ENCODE measurements around the gene DLGAP5.

Gene DLGAP5

DNA sequence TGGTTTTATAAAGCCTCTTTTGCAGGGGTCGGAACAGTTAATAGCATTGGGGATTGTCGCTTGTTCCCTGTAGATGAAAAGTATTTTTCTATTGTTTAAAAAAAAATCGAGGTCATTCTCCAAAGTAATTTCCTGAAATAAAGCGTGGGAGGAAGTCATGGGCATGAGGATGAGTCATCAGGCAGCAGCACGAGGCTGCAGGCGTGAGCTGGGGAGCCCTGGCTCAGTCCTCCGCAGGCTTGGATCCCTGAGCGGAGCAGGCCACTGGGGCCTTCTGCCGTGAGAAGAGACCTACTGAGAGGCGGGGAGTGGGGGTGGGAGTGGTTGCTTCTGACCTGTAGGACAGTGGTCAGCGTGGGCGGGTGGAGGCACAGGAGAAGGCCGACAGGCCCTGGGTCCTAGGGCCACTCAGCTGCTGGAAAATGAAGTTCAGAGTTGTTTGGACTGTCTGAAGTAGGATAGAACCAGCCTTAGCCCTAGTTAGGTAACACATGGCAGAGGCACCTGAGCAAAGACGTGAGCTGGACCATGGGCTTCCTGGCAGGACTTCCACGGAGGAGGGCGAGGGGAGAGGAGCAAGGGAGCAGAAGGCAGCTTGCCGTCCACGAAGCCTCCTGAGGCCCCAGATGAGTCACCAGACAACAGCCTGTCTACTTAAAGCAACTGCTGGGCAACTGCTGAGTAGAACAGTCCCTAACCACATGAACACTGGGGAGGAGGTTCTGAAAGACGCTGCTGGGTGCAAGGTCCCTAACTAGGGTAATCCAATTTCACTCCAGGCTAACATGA lies 83.4 kb downstream of the DLGAP5 start:
- no peak for TF ChIP-seq ZFX (IDR thresholded peaks at IDR 0.05)
- TF ChIP-seq, protein P1, sequence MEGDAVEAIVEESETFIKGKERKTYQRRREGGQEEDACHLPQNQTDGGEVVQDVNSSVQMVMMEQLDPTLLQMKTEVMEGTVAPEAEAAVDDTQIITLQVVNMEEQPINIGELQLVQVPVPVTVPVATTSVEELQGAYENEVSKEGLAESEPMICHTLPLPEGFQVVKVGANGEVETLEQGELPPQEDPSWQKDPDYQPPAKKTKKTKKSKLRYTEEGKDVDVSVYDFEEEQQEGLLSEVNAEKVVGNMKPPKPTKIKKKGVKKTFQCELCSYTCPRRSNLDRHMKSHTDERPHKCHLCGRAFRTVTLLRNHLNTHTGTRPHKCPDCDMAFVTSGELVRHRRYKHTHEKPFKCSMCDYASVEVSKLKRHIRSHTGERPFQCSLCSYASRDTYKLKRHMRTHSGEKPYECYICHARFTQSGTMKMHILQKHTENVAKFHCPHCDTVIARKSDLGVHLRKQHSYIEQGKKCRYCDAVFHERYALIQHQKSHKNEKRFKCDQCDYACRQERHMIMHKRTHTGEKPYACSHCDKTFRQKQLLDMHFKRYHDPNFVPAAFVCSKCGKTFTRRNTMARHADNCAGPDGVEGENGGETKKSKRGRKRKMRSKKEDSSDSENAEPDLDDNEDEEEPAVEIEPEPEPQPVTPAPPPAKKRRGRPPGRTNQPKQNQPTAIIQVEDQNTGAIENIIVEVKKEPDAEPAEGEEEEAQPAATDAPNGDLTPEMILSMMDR (conservative IDR thresholded peaks at IDR 0.05): no peak
- no peak overlapping the region; the same call in 1 of the 2 replicates for H3K27ac ChIP-seq

GRCh38 chr14:55105991-55106390 lies 85.4 kb downstream of the DLGAP5 start:
- no peak overlapping the region for H3K27ac ChIP-seq
- TF ChIP-seq, protein P1 (conservative IDR thresholded peaks at IDR 0.05): no peak
- TF ChIP-seq ZFX (IDR thresholded peaks at IDR 0.05): no peak

GRCh38 chr14:55103971-55104954 lies 87.1 kb downstream of the DLGAP5 start:
- no peak for TF ChIP-seq ZFX (IDR thresholded peaks at IDR 0.05)
- TF ChIP-seq, protein P1 (conservative IDR thresholded peaks at IDR 0.05): no peak

GRCh38 chr14:55103005-55103640 lies 88.3 kb downstream of the DLGAP5 start:
- TF ChIP-seq ZFX (IDR thresholded peaks at IDR 0.05): peak; percentile 26; the same call in 1 of the 2 replicates
- TF ChIP-seq, protein P1 (conservative IDR thresholded peaks at IDR 0.05): no peak
- peak overlapping the region; percentile 85 for H3K27ac ChIP-seq

More at GRCh38 chr14:55103971-55104954, 87.1 kb downstream of the DLGAP5 start:
- peak overlapping the region; percentile 85 for H3K27ac ChIP-seq

DNA sequence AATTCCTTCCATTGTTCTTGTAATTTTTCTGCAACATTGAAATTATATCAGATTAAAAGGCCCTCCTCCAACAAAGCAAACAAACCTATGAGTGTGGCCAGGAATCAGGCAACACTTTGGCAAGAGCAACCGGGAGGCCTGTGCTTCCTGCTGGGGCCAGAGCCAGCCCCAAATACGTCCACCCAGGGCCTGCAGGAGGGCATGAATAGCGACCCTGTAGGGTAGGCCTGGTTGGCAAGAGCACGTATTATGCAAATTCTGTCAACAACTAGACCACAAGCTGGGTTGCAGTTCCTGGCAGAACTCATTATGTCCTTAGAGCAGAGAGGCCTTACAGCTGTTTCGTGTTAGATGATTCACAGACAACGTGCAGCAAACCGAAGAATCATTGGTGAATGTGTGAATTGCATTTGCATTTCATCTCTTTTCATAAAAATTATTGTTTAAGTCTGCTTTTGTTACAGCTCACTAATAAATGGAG lies 89.2 kb downstream of the DLGAP5 start:
- H3K27ac ChIP-seq: peak overlapping the region; percentile 85
- peak; percentile 61 for TF ChIP-seq ZFX (IDR thresholded peaks at IDR 0.05)
- TF ChIP-seq, protein P1 (conservative IDR thresholded peaks at IDR 0.05): no peak

DNA sequence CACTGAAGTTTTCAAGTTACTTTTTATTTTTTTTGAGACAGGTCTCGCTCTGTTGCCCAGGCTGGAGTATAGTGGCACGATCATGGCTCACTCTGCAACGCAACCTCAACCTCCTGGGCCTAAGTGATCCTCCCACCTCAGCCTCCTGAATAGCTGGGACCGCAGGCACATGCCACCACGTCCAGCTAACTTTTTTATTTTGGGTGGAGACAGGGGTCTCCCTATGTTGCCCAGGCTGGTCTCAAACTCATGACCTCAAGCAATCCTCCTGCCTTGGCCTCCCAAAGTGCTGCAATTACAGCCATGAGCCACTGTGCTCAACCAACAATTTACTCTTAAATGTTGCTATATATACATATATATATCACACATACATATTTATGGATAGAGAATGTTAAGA lies 89.7 kb downstream of the DLGAP5 start:
- H3K27ac ChIP-seq: peak overlapping the region; percentile 85
- TF ChIP-seq ZFX (IDR thresholded peaks at IDR 0.05): no peak
- TF ChIP-seq, protein P1 (conservative IDR thresholded peaks at IDR 0.05): no peak
